GM23338 (cell line): Measurements from ENCODE around the gene KLHDC8B.

Source experiments
- CREB1 ChIP-seq: fragments of 250-450 bp; sonication (Bioruptor Pico); IDR thresholded peaks from 2 replicates; pipeline ENCODE4 v1.5.0; 2020; ENCODE audit warnings: low read depth, mild to moderate bottlenecking, moderate library complexity
- CTCF ChIP-seq, 2 experiments: fragments of 200-600 bp in 1 of 2; sonication (generic) in 1 of 2; conservative IDR thresholded peaks; 2 replicates each; pipeline versions ENCODE4 v1.5.1 to v1.6.1; 2016 to 2017; ENCODE audit warnings: antibody characterized with exemption in 2 of 2, low read depth in 2 of 2, mild to moderate bottlenecking in 2 of 2, moderate library complexity in 1 of 2
- EZH2 ChIP-seq: fragments of 200-600 bp; sonication (generic); IDR thresholded peaks from one replicate; pipeline ENCODE4 v1.8.0; 2017; ENCODE audit warnings: antibody characterized with exemption, mild to moderate bottlenecking, low read depth; ENCODE audit not compliant: unreplicated experiment
- EZH2phosphoT487 ChIP-seq: fragments of 200-600 bp; sonication (generic); IDR thresholded peaks from one replicate; pipeline ENCODE4 v1.8.1; 2018; ENCODE audit warnings: antibody characterized with exemption; ENCODE audit not compliant: unreplicated experiment
- POLR2AphosphoS5 ChIP-seq: IDR thresholded peaks from 2 replicates; pipeline ENCODE4 v1.6.1; 2016; ENCODE audit warnings: antibody characterized with exemption, low read depth

GRCh38 chr3:49174397-49174985, 3.1 kb downstream of the KLHDC8B start:
- TF ChIP-seq POLR2AphosphoS5 (no peak), CREB1 (no peak), EZH2 (no peak), CTCF (conservative IDR thresholded peaks at IDR 0.05; ENCODE audit: low read depth in 2 of 2) (no peak), EZH2phosphoT487 (no peak)
